ENCODE results near the gene PTGES3.

DNA sequence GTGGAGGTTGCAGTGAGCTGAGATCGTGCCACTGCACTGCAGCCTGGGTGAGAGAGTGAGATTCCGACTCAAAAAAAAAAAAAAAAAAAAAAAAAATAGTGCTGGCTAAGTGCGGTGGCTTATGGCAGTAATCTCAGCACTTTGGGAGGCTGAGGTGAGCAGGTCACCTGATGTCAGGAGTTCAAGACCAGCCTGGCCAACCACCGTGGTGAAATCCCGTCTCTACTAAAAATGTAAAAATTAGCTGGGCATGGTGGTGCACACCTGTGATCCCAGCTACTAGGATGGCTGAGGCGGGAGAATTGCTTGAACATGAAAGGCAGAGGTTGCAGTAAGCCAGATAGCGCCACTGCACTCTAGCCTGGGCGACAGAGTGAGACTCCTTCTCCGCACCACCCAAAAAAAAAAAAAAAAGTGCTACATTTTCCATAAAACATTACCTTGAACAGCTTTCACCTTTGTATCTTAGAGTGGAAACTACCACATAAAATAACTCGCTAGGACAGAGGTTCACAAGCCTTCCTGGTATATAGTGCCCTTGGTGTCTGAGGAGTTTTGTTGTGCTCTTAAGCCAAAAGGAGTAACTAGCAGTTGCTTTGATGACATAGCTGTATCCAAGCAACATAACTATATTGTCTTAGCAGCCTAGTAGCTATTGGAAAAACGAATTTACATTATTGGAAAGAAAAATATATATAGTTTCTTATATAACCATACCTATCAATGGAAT, 11.1 kb downstream of the PTGES3 start:
- TF ChIP-seq POLR2AphosphoS5 (IDR thresholded peaks at IDR 0.05) (no peak), CTCF (IDR thresholded peaks at IDR 0.05) (no peak), POLR2A (IDR thresholded peaks at IDR 0.05) (no peak)

Measured in sigmoid colon (tissue), 4 donors.